D721Med (cell line): Measurements from ENCODE around the gene STH.

Experiments used
- DNase-seq: peaks from one replicate; pipeline ENCODE4 v3.0.0; 2011; ENCODE audit warnings: low spot score; ENCODE audit not compliant: insufficient read length
- FAIRE-seq: peaks from 2 replicates; lab custom pipeline; 2011; peaks lifted over from hg19 to GRCh38; lab: Jason Lieb, UNC
- TF ChIP-seq, protein P1 (sequence below): IDR thresholded peaks from 2 replicates; pipeline ENCODE4 v1.5.1; 2012; ENCODE audit warnings: mild to moderate bottlenecking, control low read depth; ENCODE audit not compliant: insufficient read depth; ENCODE audit errors: missing control alignments

Gene STH

GRCh38 chr17:45977976-45978626, 20.9 kb upstream of the STH start:
- TF ChIP-seq, protein P1, sequence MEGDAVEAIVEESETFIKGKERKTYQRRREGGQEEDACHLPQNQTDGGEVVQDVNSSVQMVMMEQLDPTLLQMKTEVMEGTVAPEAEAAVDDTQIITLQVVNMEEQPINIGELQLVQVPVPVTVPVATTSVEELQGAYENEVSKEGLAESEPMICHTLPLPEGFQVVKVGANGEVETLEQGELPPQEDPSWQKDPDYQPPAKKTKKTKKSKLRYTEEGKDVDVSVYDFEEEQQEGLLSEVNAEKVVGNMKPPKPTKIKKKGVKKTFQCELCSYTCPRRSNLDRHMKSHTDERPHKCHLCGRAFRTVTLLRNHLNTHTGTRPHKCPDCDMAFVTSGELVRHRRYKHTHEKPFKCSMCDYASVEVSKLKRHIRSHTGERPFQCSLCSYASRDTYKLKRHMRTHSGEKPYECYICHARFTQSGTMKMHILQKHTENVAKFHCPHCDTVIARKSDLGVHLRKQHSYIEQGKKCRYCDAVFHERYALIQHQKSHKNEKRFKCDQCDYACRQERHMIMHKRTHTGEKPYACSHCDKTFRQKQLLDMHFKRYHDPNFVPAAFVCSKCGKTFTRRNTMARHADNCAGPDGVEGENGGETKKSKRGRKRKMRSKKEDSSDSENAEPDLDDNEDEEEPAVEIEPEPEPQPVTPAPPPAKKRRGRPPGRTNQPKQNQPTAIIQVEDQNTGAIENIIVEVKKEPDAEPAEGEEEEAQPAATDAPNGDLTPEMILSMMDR, result no peak
- FAIRE-seq, result no peak
- no peak for DNase-seq

- TF ChIP-seq, protein P1, result no peak
- DNase-seq, result no peak
- FAIRE-seq, result no peak
Observed at GRCh38 chr17:45979137-45979536, 19.9 kb upstream of the STH start.

DNA sequence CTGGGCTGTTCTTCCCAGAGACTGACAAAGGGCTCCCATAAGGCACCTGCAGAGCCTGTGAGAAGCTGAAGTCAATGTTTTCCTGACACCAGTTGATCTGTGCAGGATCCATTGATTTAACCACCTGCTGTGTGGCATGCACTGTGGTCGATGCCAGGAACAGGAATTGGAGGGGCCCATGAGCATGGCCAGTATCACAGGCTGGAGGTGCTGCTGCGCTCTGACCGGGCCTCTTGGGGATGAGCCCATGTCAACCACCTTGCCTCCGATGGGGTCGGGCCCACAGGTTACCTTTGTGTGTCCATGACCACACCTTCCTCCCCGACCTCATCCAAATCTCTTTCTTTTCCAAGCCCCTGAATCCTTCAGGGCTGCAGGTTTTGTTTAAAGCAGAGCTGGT, 18.2 kb upstream of the STH start:
- TF ChIP-seq, protein P1, result no peak
- FAIRE-seq (no peak), DNase-seq (no peak)

- no peak for FAIRE-seq
Observed at GRCh38 chr17:45981306-45981705, 17.7 kb upstream of the STH start.

GRCh38 chr17:45982791-45983613, 16.0 kb upstream of the STH start:
- no peak for DNase-seq
- FAIRE-seq, result no peak
- TF ChIP-seq, protein P1, result no peak

More at GRCh38 chr17:45981306-45981705, 17.7 kb upstream of the STH start:
- TF ChIP-seq, protein P1, result no peak
- DNase-seq, result no peak

- TF ChIP-seq, protein P1, result no peak
Observed at GRCh38 chr17:45983614-45984310, 15.3 kb upstream of the STH start.

More at GRCh38 chr17:45983614-45984310, 15.3 kb upstream of the STH start:
- FAIRE-seq (no peak), DNase-seq (no peak)
